Pancreas (tissue), 10 donors: ENCODE data around the gene DHRSX. TPM values are rescaled to one million over a fixed set of nuclear protein-coding genes. Genes with fewer than 3 reads are reported as not detected.
"Not testable (repeated sequence)": the region's sequence is repeated elsewhere in the genome, so short reads cannot be mapped to it uniquely, and the experiment has no call there.

Experiments used
- ATAC-seq, 4 donors: fragments of 200-7000 bp; cut with Tn5 transposase; one replicate each; pipeline versions ENCODE4 v1.8.0 to v1.9.1; 2020; ENCODE audit warnings: mild to moderate bottlenecking in 4 of 4, moderate library complexity in 4 of 4
- DNase-seq, 6 donors: peaks; one replicate each; pipeline ENCODE4 v3.0.0-alpha.2; 2020
- FAIRE-seq: peaks from 2 replicates; lab custom pipeline; 2012; peaks lifted over from hg19 to GRCh38; lab: Jason Lieb, UNC
- H3K27ac ChIP-seq, 4 donors: fragments of 200-600 bp; sonication (generic); 1 replicate in 3 of 4; 2 replicates in 1 of 4; pipeline versions ENCODE4 v1.5.0 to v1.8.0; 2020
- H3K27me3 ChIP-seq, 4 donors: fragments of 200-600 bp; one replicate each; pipeline ENCODE4 v1.8.0; 2021
- H3K36me3 ChIP-seq, 3 donors: fragments of 200-600 bp; sonication (generic) in 1 of 3; one replicate each; pipeline versions ENCODE4 v1.5.0 to v1.8.0; 2020 to 2021
- H3K4me1 ChIP-seq, 3 donors: fragments of 200-600 bp; one replicate each; pipeline ENCODE4 v1.8.0; 2021
- H3K4me3 ChIP-seq, 4 donors: fragments of 200-600 bp; sonication (generic) in 2 of 4; one replicate each; pipeline versions ENCODE4 v1.5.0 to v1.8.0; 2020 to 2021
- H3K9me3 ChIP-seq, 4 donors: fragments of 200-600 bp; one replicate each; pipeline ENCODE4 v1.8.0; 2021
- WGBS, 2 donors: extraction: QIAGEN DNeasy Blood & Tissue Kit; methylation state at CpG; one replicate each; pipeline ENCODE4 v1.1.7; 2013; 5-methylcytosine and 5-hydroxymethylcytosine counted together
- intact Hi-C, 3 donors: fragments of 100-400 bp; cut with DNase I; formaldehyde crosslinking; loops; one replicate each; pipeline versions ENCODE4 v1.11.1 to v1.14.2; 2022
- polyA plus RNA-seq, 2 donors: library from polyadenylated mRNA; stranded (reverse); fragments of 200-250 nt; gene quantifications; one replicate each; pipeline ENCODE4 v1.2.3, GENCODE V29; 2013
- total RNA-seq, 6 donors: library from RNA; stranded (reverse); fragmentation: NEBNext Ultra II Directional in 4 of 6; extraction: Animal tissue kit (Norgen Biotek cat#: 25700) in 4 of 6; gene quantifications; one replicate each; pipeline versions ENCODE4 v1.2.1 to v1.2.4, GENCODE V29; 2021 to 2023
- TF ChIP-seq, protein P1 (sequence below), 4 donors: fragments of 200-600 bp; sonication (generic) in 3 of 4; IDR thresholded peaks; one replicate each; pipeline versions ENCODE4 v1.5.0 to v1.8.0; 2021; ENCODE audit warnings: antibody characterized with exemption in 4 of 4
- donor health status: healthy with polysubstance abuse.
- donor health status: DM: no; HTN: no; CAD: no; lungs with moderate emphysema.
- donor health status: DM: no; HTN: no; CAD: no.
- donor health status: control.
- donor health status: control.
- donor health status: Bipolar disorder and iron deficiency.
- donor health status: DM: yes; HTN: yes; CAD: no.
- donor health status: DM: no; HTN: no; CAD: no.
- donor health status: DM: no; HTN: no; CAD: no.
- donor health status: DM: yes; HTN: yes; CAD: no.

DHRSX gene
- total and polyA plus RNA-seq, 8 donors, result 8.1 to 26.5 (median 17.2) TPM

DNA sequence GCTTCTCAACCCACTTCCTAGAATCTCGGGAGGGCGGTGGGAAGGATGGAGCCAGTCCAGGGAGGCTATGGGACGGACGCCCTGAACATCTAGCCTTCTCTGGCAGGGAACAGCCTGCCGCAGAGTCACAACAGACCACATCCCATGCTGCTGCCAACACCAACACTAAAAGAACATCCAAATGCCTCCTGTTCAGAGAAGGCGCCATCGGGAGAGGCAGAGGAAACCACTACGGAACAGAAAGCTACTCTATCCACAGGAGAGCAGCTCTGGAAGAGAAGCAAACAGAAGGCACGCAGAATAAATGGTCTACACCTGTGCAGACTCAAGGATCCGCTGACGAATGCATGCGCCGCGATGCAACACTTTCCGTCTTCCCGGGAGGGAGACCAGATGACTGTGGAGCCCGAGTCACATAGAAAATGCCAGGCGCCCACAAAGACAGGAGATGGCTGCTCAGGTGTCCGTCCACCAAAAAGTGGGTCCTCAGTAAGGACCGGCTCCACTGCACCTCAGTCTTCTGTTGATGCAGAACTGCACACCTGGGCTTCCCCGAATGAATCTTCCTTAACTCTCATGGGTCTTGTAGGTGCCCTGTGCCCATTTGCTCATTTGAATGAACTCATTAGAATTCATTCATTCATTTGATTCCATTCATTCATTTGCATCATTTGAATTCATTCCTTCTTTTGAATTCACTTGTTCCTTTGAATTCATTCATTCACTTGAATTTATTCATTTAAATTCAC lies 217.5 kb downstream of the DHRSX start:
- no peaks in the 10 kb centered on the region for H3K9me3 ChIP-seq
- no peak overlapping the region for H3K4me3 ChIP-seq
- no peak overlapping the region for H3K27ac ChIP-seq
- ATAC-seq, result peak in 1 of 4 donors; percentile 37
- no peaks in the 10 kb centered on the region for H3K36me3 ChIP-seq
- no peak for FAIRE-seq
- intact Hi-C loops, result no loop called here
- 96 to 97% methylated on average over 21 of the region's 21 CpGs for whole genome bisulfite sequencing, 2 donors
- TF ChIP-seq, protein P1, sequence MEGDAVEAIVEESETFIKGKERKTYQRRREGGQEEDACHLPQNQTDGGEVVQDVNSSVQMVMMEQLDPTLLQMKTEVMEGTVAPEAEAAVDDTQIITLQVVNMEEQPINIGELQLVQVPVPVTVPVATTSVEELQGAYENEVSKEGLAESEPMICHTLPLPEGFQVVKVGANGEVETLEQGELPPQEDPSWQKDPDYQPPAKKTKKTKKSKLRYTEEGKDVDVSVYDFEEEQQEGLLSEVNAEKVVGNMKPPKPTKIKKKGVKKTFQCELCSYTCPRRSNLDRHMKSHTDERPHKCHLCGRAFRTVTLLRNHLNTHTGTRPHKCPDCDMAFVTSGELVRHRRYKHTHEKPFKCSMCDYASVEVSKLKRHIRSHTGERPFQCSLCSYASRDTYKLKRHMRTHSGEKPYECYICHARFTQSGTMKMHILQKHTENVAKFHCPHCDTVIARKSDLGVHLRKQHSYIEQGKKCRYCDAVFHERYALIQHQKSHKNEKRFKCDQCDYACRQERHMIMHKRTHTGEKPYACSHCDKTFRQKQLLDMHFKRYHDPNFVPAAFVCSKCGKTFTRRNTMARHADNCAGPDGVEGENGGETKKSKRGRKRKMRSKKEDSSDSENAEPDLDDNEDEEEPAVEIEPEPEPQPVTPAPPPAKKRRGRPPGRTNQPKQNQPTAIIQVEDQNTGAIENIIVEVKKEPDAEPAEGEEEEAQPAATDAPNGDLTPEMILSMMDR (IDR thresholded peaks at IDR 0.05), result no peak
- H3K27me3 ChIP-seq, result no peaks in the 10 kb centered on the region
- DNase-seq, result no peak
- no peaks in the 10 kb centered on the region for H3K4me1 ChIP-seq

DNA sequence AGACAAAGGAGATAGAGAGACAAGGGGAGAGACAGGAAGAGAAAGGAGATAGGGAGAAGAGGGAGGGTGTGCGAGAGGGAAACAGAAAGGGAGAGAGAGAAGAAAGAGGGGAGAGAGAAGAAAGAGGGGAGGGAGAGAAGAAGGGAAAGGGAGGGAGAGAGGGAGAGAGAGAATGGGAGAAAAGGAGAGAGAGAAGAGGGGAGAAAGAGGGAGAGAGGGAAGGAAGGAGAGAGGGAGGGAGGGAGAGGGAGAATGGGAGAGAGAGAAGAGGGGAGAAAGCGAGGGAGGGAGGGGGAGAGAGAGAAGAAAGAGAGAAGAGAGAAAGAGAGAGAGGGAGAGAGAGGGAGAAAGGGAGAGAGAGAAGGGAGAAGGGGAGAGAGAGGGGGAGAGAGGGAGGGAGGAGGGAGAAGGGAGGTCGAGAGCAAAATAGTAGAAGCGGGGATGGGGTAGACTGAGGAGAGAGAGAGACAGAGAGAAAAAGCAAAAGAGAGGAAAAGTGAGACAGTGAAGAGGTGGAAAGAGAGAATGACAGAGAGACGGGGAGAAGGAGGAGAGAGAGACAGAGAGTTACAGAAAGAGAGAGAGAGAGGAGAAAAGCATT lies 218.2 kb downstream of the DHRSX start:
- intact Hi-C loops, result no loop called here
- H3K27ac ChIP-seq, result no peak overlapping the region
- H3K4me3 ChIP-seq, result no peak overlapping the region
- ATAC-seq (no peak), DNase-seq (no peak), FAIRE-seq (no peak)
- TF ChIP-seq, protein P1 (IDR thresholded peaks at IDR 0.05), result no peak
- no peaks in the 10 kb centered on the region for H3K9me3 ChIP-seq
- no peaks in the 10 kb centered on the region for H3K36me3 ChIP-seq
- no peaks in the 10 kb centered on the region for H3K27me3 ChIP-seq
- no peaks in the 10 kb centered on the region for H3K4me1 ChIP-seq
- WGBS, 2 donors, result 91 to 95% methylated on average over 4 to 5 of the region's 5 CpGs

DNA sequence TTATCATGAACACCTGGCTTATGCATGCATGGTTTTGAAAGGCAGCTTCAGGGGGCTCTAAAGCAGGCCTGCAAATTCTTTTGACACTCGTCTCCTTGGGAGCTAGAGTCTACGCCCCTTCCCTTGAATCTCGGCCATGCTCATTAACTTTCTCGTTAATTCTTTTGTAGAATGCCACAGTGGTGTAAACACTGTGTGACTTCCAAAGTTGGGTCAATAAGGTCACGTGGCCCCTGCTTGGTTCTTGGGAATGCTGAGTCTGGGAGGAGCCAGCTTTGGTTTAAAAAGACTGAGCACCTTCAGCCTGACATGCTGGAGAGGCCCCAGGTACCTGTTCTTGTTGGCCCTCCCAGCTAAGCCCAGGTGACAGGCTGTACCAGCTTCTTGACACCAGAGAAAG lies 228.4 kb downstream of the DHRSX start:
- WGBS, 2 donors, result 65% methylated on average over 5 of the region's 5 CpGs
- DNase-seq (no peak), FAIRE-seq (no peak)

DNA sequence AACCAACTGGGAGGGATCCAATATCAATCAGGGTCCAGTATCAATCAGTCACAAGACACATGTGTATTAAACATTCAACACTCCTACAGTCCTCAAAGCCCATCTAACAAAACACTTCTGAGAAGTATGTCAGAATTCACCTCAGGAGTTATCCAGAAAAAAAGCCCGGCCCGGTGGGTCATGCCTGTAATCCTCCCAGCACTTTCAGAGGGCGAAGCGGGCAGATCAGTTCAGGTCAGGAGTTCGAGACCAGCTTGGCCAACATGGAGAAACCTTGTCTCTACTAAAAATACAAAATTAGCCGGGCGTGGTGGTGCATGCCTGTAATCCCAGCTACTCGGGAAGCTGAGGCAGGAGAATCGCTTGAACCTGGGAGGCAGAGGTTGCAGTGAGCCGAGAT lies 229.2 kb downstream of the DHRSX start:
- H3K27ac ChIP-seq, H3K4me3 ChIP-seq, H3K27me3 ChIP-seq, DNase-seq, H3K36me3 ChIP-seq, H3K4me1 ChIP-seq, ATAC-seq, intact Hi-C loops, H3K9me3 ChIP-seq, FAIRE-seq: not testable (repeated sequence)
- WGBS, 2 donors, result 93 to 98% methylated on average over 8 to 10 of the region's 10 CpGs

More for the DNA sequence above, 228.4 kb downstream of the DHRSX start:
- ATAC-seq, result peak in 2 of 4 donors; percentile 19 to 29
- no peaks in the 10 kb centered on the region for H3K36me3 ChIP-seq
- no peaks in the 10 kb centered on the region for H3K4me1 ChIP-seq
- H3K9me3 ChIP-seq, result no peaks in the 10 kb centered on the region
- intact Hi-C loops, result no loop called here
- no peak overlapping the region for H3K4me3 ChIP-seq
- H3K27ac ChIP-seq, result no peak overlapping the region
- TF ChIP-seq, protein P1 (IDR thresholded peaks at IDR 0.05), result no peak
- H3K27me3 ChIP-seq, result no peaks in the 10 kb centered on the region

DNA sequence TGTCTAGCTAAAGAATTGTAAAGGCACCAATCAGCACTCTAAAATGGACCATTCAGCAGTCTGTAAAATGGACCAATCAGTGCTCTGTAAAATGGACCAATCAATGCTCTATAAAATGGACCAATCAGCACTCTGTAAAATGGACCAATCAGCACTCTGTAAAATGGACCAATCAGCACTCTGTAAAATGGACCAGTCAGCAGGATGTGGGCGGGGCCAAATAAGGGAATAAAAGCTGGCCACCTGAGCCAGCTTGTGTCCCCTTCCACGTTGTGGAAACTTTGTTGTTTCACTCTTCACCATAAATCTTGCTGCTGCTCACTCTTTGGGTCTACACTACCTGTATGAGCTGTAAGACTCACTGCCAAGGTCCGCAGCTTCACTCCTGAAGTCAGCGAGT lies 230.0 kb downstream of the DHRSX start:
- H3K27me3 ChIP-seq, intact Hi-C loops, FAIRE-seq, H3K27ac ChIP-seq, H3K4me3 ChIP-seq, ATAC-seq, DNase-seq, H3K9me3 ChIP-seq, H3K4me1 ChIP-seq, H3K36me3 ChIP-seq: not testable (repeated sequence)
- 96 to 98% methylated on average over 4 of the region's 4 CpGs for WGBS, 2 donors

DNA sequence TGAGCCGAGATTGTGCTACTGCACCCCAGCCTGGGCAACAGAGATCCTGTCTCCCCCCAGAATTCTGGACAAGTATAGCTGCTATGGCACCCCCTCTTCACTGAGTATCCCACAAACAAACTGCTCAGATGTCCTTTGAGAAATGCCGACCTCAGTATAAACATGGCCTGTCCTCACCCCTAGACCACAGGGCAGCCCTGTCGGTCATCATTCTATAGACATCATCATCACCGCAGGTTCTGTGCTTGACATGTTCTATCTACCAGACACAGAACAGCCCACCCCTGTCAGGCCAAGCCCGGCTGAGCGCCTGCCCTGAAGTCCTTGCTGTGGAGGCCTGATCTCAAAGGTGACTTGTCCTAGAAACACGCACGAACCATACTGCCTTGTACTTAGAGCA lies 232.9 kb downstream of the DHRSX start:
- no peak for DNase-seq
- no peak for FAIRE-seq
- Histone ChIP-seq H3K4me3 (no peak overlapping the region), H3K27me3 (no peaks in the 10 kb centered on the region), H3K36me3 (no peaks in the 10 kb centered on the region), H3K27ac (no peak overlapping the region), H3K4me1 (no peaks in the 10 kb centered on the region), H3K9me3 (no peaks in the 10 kb centered on the region)
- 91 to 93% methylated on average over 8 of the region's 8 CpGs for WGBS, 2 donors
- TF ChIP-seq, protein P1 (IDR thresholded peaks at IDR 0.05), result no peak
- intact Hi-C loops, result no loop called here
- ATAC-seq, result no peak
